Endothelial cell of umbilical vein (primary cell): ENCODE data around the gene FBXL13.
"Not testable (repeated sequence)": the region's sequence is repeated elsewhere in the genome, so short reads cannot be mapped to it uniquely, and the experiment has no call there.

Experiments
- CTCF ChIP-seq, 2 donors: IDR thresholded peaks; 1 replicate in 1 of 2; 2 replicates in 1 of 2; pipeline ENCODE4 v1.5.1; 2011; ENCODE audit warnings: low read length in 2 of 2, mild to moderate bottlenecking in 2 of 2, moderate library complexity in 2 of 2, control low read depth in 1 of 2, inconsistent platforms in 1 of 2, low read depth in 1 of 2; ENCODE audit not compliant: insufficient read depth in 1 of 2; ENCODE audit errors: extremely low read depth in 1 of 2
- EZH2 ChIP-seq: IDR thresholded peaks from 2 replicates; pipeline ENCODE4 v1.6.1; 2012; ENCODE audit warnings: borderline replicate concordance, low read depth, mild to moderate bottlenecking, moderate library complexity, low read length, inconsistent platforms; ENCODE audit not compliant: severe bottlenecking
- FOS ChIP-seq: IDR thresholded peaks from 2 replicates; pipeline ENCODE4 v1.6.1; 2011; ENCODE audit warnings: mild to moderate bottlenecking, low read length, moderate library complexity, borderline replicate concordance; ENCODE audit not compliant: insufficient read depth
- POLR2A ChIP-seq: IDR thresholded peaks from 2 replicates; pipeline ENCODE4 v1.6.1; 2012; ENCODE audit warnings: low read depth, mild to moderate bottlenecking, control low read depth, low read length
- POLR2AphosphoS5 ChIP-seq: IDR thresholded peaks from 2 replicates; pipeline ENCODE4 v1.6.1; 2012; ENCODE audit warnings: low read depth, mild to moderate bottlenecking, control low read depth, low read length, moderate library complexity; ENCODE audit not compliant: insufficient read depth
- TF ChIP-seq, protein P1 (sequence below): IDR thresholded peaks from 2 replicates; pipeline ENCODE4 v1.6.1; 2011; ENCODE audit not compliant: insufficient read depth, insufficient read length

DNA sequence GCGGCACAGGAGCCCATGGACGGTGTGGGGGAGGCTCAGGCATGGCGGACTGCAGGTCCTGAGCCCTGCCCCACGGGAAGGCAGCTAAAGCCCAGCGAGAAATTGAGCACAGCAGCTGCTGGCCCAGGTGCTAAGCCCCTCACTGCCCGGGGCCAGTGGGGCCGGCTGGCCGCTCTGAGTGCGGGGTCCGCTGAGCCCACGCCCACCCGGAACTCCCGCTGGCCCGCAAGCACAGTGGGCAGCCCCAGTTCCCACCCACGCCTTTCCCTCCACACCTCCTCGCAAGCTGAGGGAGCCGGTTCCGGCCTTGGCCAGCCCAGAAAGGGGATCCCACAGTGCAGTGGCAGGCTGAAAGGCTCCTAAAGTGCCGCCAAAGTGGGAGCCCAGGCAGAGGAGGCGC lies 40.3 kb downstream of the FBXL13 start:
- TF ChIP-seq POLR2AphosphoS5; FOS; CTCF (IDR thresholded peaks at IDR 0.05; ENCODE audit: extremely low read depth in 1 of 2, insufficient read depth in 1 of 2, low read depth in 1 of 2, low read length in 2 of 2); EZH2; POLR2A: not testable (repeated sequence)
- TF ChIP-seq, protein P1, sequence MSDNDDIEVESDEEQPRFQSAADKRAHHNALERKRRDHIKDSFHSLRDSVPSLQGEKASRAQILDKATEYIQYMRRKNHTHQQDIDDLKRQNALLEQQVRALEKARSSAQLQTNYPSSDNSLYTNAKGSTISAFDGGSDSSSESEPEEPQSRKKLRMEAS: not testable (repeated sequence)
